ENCODE measurements around the gene JAG1.

DNA sequence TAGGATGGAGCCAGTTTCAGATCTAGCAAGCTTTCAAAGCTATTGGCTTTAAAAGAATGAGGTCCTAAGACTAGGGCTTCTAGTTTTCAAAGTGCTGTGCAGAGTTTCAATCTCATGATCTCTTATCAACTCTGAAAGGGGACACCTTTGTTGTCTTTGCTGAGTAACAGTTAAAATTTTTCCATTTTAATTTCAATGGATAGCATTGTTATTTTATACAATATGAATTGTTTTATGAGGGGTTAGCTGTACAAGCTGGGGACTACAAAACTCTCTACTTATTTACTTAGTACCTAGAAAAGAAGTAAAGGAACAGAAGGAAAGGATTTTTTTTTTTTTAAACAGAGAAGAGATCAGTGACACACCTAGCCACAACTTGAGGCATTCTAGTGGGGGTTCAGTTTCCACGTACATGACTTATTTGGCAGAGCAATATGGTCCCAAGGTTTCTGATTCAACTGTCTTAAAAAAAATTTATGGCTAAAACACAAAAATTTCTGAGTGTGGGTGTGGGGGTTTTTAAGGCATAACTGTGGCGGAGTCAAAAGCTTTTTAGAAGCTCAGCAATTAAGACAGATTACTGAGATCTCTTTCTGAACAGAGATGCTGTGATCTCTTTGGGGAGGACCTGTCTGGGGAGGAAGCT, 46.1 kb upstream of the JAG1 start:
- TF ChIP-seq, protein P1, sequence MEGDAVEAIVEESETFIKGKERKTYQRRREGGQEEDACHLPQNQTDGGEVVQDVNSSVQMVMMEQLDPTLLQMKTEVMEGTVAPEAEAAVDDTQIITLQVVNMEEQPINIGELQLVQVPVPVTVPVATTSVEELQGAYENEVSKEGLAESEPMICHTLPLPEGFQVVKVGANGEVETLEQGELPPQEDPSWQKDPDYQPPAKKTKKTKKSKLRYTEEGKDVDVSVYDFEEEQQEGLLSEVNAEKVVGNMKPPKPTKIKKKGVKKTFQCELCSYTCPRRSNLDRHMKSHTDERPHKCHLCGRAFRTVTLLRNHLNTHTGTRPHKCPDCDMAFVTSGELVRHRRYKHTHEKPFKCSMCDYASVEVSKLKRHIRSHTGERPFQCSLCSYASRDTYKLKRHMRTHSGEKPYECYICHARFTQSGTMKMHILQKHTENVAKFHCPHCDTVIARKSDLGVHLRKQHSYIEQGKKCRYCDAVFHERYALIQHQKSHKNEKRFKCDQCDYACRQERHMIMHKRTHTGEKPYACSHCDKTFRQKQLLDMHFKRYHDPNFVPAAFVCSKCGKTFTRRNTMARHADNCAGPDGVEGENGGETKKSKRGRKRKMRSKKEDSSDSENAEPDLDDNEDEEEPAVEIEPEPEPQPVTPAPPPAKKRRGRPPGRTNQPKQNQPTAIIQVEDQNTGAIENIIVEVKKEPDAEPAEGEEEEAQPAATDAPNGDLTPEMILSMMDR (IDR thresholded peaks at IDR 0.05; ENCODE audit: low read depth, low read length) = no peak
- TF ChIP-seq POLR2A (IDR thresholded peaks at IDR 0.05; ENCODE audit: extremely low read depth, insufficient read length) = no peak
- TF ChIP-seq, protein P2, sequence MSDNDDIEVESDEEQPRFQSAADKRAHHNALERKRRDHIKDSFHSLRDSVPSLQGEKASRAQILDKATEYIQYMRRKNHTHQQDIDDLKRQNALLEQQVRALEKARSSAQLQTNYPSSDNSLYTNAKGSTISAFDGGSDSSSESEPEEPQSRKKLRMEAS (IDR thresholded peaks at IDR 0.05; ENCODE audit: low read depth, low read length) = no peak
- TF ChIP-seq MYC (IDR thresholded peaks at IDR 0.05; ENCODE audit: low read depth, low read length) = no peak

Measured in NB4 (cell line).